ENCODE measurements around the gene MIER1.

The MIER1 gene

DNA sequence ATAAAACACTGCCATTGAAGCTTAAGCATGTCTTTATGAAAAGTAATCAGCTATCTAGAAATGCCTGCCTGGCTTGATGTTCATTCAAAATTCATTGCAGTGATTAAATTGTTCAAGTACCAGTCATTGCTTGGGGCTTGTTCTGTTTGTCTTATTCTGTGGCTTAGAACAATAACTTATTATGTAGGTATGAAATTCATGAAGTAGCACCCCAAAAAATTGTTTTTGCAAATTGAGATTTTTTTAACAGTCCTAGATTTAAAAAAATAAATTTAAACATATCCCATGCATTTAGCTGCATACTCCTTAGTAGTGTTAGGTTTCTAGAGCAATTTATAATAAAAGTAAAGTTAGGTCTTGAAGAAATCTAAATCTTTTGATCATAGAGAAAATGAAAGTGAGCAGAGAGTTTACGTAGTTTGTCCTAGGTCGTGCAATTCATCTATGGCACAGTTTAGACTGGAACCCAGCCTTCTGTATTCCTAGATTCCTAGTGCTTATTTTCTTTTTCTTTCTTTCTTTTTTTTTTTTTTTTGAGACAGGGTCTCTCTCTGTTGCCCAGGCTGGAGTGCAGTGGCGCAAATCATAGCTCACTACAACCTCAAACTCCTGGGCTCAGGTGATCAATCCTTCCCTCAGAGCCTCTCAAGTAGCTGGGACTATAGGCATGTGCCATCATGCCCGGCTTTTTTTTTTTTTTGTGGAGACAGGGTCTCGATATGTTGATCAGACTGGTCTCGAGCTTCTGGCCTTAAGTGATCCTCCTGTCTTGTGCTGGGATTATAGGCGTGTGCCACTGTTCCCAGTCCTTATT is 9.3 kb downstream of the MIER1 start:
- no peak for DNase-seq
- H3K4me1 ChIP-seq (ENCODE audit: control insufficient read depth, insufficient read depth, low read length, poor library complexity, severe bottlenecking): peaks cover 22% of the 10 kb centered on the region
- peak overlapping the region; percentile 51 for H3K27ac ChIP-seq (ENCODE audit: insufficient read depth, low read length, poor library complexity, severe bottlenecking)
- H3K36me3 ChIP-seq (ENCODE audit: control insufficient read depth, insufficient read depth, low read length): no peaks in the 10 kb centered on the region
- H3K4me3 ChIP-seq (ENCODE audit: insufficient read depth, low read depth, low read length, poor library complexity, severe bottlenecking): peak overlapping the region; percentile 32
- no peaks in the 10 kb centered on the region for H3K9me3 ChIP-seq (ENCODE audit: control insufficient read depth, low read length)
- no peaks in the 10 kb centered on the region for H3K27me3 ChIP-seq (replicated peaks; ENCODE audit: control insufficient read depth, insufficient read depth, low read length, poor library complexity, severe bottlenecking)

DNA sequence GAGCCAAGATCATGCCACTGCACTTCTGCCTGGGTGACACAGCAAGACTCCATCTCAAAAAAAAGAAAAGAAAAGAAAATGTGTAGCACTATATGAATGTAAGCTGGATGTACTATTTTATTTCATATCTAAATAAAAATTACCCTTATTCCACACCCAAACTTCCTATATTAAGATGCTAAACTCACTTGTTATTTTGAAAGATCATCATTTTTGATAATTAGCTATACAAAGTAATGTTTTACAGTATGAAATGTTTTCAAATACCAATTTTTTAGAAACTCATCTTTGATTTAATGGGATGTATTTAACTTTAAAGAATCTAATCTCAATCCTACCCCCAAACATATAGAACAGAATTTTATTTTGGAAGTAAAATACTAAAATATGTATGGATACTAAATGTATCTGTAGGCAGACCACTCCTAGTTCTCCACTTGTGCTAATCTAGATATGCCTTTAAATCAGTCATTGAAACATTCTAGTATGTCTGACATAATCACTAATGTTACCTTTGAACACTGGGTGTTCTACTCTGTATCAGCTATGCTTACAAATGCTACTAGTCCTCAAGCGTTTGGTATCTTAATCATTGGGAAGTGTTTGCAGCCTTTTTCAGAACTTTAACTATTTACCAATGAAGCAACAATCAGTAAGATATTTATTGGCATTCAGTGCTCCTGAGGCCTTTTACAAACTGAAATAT is 12.9 kb downstream of the MIER1 start:
- DNase-seq: no peak
- H3K27ac ChIP-seq (ENCODE audit: insufficient read depth, low read length, poor library complexity, severe bottlenecking): no peak overlapping the region
- no peaks in the 10 kb centered on the region for H3K9me3 ChIP-seq (ENCODE audit: control insufficient read depth, low read length)
- no peaks in the 10 kb centered on the region for H3K36me3 ChIP-seq (ENCODE audit: control insufficient read depth, insufficient read depth, low read length)
- H3K27me3 ChIP-seq (replicated peaks; ENCODE audit: control insufficient read depth, insufficient read depth, low read length, poor library complexity, severe bottlenecking): no peaks in the 10 kb centered on the region
- H3K4me1 ChIP-seq (ENCODE audit: control insufficient read depth, insufficient read depth, low read length, poor library complexity, severe bottlenecking): peaks cover 20% of the 10 kb centered on the region
- no peak overlapping the region for H3K4me3 ChIP-seq (ENCODE audit: insufficient read depth, low read depth, low read length, poor library complexity, severe bottlenecking)

DNA sequence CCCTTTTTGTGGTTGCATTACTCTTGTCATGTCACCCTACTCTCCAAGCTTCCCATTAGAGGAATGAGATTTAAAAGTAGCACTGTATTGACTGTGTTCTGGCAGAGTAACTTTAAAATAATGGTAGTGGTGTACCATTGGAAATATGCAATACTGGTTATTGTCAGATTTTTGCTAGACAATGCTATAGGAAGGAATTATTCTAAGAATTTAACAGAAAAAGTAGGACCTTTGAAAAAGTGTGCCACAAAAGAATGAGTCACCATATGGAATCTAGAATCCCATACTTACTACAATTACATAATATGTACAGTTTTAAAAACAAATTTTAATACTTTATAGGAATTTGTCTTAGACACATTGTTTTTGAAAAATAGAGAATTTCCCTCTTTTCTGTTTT is 13.8 kb downstream of the MIER1 start:
- no peaks in the 10 kb centered on the region for H3K9me3 ChIP-seq (ENCODE audit: control insufficient read depth, low read length)
- H3K4me3 ChIP-seq (ENCODE audit: insufficient read depth, low read depth, low read length, poor library complexity, severe bottlenecking): no peak overlapping the region
- H3K4me1 ChIP-seq (ENCODE audit: control insufficient read depth, insufficient read depth, low read length, poor library complexity, severe bottlenecking): peaks cover 19% of the 10 kb centered on the region
- no peaks in the 10 kb centered on the region for H3K36me3 ChIP-seq (ENCODE audit: control insufficient read depth, insufficient read depth, low read length)
- H3K27ac ChIP-seq (ENCODE audit: insufficient read depth, low read length, poor library complexity, severe bottlenecking): no peak overlapping the region
- no peaks in the 10 kb centered on the region for H3K27me3 ChIP-seq (replicated peaks; ENCODE audit: control insufficient read depth, insufficient read depth, low read length, poor library complexity, severe bottlenecking)
- no peak for DNase-seq

DNA sequence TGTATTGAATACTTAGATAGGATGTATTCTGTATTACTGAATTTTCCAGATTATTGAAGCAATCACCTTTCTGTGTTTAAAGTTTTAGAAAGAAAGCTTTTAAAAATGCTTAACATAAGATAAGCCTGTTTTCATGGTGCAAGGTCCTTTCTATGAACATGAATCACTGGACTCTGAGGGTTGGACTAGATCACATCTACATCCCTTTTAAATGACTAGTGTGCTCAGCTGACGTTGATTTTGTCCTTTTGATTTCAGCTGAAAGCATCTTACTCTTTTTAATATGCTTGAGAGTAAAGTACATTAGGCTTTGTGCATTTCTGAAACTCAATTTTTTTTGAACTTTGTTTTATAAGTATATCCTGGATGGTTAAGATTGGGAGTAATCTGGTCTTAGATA is 16.2 kb downstream of the MIER1 start:
- Histone ChIP-seq H3K27ac (ENCODE audit: insufficient read depth, low read length, poor library complexity, severe bottlenecking) (no peak overlapping the region), H3K4me1 (ENCODE audit: control insufficient read depth, insufficient read depth, low read length, poor library complexity, severe bottlenecking) (peaks cover 7% of the 10 kb centered on the region), H3K27me3 (replicated peaks; ENCODE audit: control insufficient read depth, insufficient read depth, low read length, poor library complexity, severe bottlenecking) (no peaks in the 10 kb centered on the region), H3K36me3 (ENCODE audit: control insufficient read depth, insufficient read depth, low read length) (peaks cover 6% of the 10 kb centered on the region), H3K4me3 (ENCODE audit: insufficient read depth, low read depth, low read length, poor library complexity, severe bottlenecking) (no peak overlapping the region), H3K9me3 (ENCODE audit: control insufficient read depth, low read length) (no peaks in the 10 kb centered on the region)
- no peak for DNase-seq

DNA sequence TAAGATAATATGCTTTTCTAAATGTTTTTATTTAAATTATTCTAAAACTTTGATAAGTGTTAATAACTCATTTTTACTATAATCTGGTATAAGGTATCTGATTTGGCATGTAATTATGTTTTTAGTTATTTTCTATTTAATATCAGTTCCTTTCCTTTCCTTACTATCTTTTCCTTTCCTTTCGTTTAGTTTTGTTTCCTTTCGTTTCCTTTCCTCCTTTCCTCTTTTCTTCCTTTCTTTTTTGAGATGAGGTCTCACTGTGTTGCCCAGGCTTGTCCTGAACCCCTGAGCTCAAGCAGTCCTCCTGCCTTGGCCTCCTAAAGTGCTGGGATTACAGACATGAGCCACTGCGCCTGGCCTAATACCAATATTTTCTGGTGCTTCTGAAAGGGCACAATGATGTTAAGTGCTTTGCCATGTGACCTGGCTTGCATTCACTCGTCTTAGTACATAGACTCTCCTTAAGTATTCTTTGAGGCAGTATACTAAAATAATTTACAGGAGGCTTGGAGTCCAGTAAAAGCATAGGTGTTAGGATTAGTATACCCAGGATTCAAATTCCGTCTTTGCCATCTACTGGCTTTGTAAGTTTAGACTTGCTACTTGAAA is 18.7 kb downstream of the MIER1 start:
- peaks cover 4% of the 10 kb centered on the region for H3K4me1 ChIP-seq (ENCODE audit: control insufficient read depth, insufficient read depth, low read length, poor library complexity, severe bottlenecking)
- DNase-seq: no peak
- no peak overlapping the region for H3K27ac ChIP-seq (ENCODE audit: insufficient read depth, low read length, poor library complexity, severe bottlenecking)

DNA sequence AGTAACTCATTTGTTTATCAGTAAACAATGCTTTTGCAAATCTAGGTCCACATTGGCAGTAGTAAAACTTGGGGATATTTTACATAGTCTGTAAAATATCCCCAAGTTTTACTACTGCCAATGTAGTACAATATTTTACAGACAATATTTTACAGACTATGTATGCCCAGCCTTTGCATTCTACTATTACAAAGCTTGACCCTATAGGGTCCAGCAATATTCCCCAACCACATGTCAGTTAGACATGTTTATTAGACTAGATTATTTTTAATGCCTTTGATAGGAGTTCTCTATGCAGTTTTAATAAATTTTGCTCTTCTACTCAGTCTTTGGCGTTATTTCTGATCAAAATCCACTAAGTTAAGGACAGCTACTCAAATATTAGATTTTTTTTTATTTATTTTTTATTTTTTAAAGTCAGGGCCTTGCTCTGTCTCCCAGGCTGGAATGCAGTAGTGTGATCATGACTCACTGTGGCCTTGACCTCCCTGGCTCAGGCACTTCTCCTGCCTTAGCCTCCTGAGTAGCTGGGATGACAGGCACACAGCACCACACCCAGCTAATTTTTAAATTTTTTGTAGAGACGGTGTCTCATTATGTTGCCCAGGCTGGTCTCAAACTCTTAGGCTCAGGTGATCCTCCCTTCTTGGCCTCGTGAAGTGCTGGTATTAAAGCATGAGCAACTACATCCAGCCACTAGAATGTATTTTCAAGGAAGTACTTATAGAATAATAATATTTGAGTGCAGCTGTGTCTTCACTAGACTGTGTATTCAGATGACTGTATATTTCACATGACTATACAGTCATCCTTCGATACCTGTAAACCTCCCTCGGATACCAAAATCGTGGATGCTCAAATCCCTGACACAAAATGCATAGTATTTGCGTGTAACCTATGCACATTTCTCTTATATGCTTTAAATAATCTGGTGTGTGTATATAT is 19.8 kb downstream of the MIER1 start:
- Histone ChIP-seq H3K9me3 (ENCODE audit: control insufficient read depth, low read length) (no peaks in the 10 kb centered on the region), H3K36me3 (ENCODE audit: control insufficient read depth, insufficient read depth, low read length) (peaks cover 33% of the 10 kb centered on the region), H3K4me3 (ENCODE audit: insufficient read depth, low read depth, low read length, poor library complexity, severe bottlenecking) (no peak overlapping the region), H3K27me3 (replicated peaks; ENCODE audit: control insufficient read depth, insufficient read depth, low read length, poor library complexity, severe bottlenecking) (no peaks in the 10 kb centered on the region), H3K27ac (ENCODE audit: insufficient read depth, low read length, poor library complexity, severe bottlenecking) (no peak overlapping the region), H3K4me1 (ENCODE audit: control insufficient read depth, insufficient read depth, low read length, poor library complexity, severe bottlenecking) (peaks cover 4% of the 10 kb centered on the region)
- no peak for DNase-seq

More for the DNA sequence above, 18.7 kb downstream of the MIER1 start:
- H3K9me3 ChIP-seq (ENCODE audit: control insufficient read depth, low read length): no peaks in the 10 kb centered on the region
- no peaks in the 10 kb centered on the region for H3K27me3 ChIP-seq (replicated peaks; ENCODE audit: control insufficient read depth, insufficient read depth, low read length, poor library complexity, severe bottlenecking)
- no peak overlapping the region for H3K4me3 ChIP-seq (ENCODE audit: insufficient read depth, low read depth, low read length, poor library complexity, severe bottlenecking)
- H3K36me3 ChIP-seq (ENCODE audit: control insufficient read depth, insufficient read depth, low read length): peaks cover 24% of the 10 kb centered on the region

DNA sequence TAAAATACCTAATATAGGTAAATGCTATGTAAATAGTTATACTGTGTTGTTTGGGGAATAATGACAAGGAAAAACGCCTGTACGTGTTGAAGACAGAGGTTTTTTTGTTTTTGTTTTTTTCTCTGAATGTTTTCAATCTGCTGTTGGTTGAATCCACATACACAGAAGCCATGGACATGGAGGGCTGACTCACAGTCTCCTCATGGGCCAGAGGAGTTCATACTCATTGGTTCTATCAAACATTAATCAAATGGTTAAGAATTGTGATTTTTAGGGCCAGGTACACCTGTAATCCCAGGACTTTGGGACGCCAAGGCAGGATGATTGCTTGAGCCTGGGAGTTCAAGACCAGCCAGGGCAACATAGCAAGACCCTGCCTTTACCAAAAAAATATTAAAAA is 20.5 kb downstream of the MIER1 start:
- Histone ChIP-seq H3K36me3 (ENCODE audit: control insufficient read depth, insufficient read depth, low read length) (peaks cover 33% of the 10 kb centered on the region), H3K4me1 (ENCODE audit: control insufficient read depth, insufficient read depth, low read length, poor library complexity, severe bottlenecking) (peaks cover 3% of the 10 kb centered on the region), H3K27ac (ENCODE audit: insufficient read depth, low read length, poor library complexity, severe bottlenecking) (no peak overlapping the region), H3K4me3 (ENCODE audit: insufficient read depth, low read depth, low read length, poor library complexity, severe bottlenecking) (no peak overlapping the region), H3K9me3 (ENCODE audit: control insufficient read depth, low read length) (no peaks in the 10 kb centered on the region), H3K27me3 (replicated peaks; ENCODE audit: control insufficient read depth, insufficient read depth, low read length, poor library complexity, severe bottlenecking) (no peaks in the 10 kb centered on the region)
- no peak for DNase-seq

DNA sequence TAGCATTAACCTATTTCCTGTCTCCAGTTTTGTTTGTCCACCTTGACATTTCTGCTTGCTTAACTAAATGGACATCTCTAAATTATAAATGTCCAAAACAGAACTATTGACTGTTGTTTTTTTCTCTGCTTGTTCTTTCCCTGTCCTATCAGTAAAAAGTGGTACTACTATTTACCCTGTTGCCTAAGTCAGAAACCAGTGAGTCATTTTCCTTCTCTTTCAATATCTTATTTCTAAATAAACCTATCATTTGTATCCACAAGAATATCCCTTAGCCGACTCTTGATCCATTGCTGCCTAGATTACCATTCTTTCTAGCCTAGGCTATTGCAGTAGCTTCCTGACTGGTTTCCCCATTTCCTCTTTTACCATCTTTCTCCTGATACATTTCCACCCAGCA is 22.5 kb downstream of the MIER1 start:
- no peak for DNase-seq
- Histone ChIP-seq H3K27ac (ENCODE audit: insufficient read depth, low read length, poor library complexity, severe bottlenecking) (no peak overlapping the region), H3K27me3 (replicated peaks; ENCODE audit: control insufficient read depth, insufficient read depth, low read length, poor library complexity, severe bottlenecking) (no peaks in the 10 kb centered on the region), H3K4me1 (ENCODE audit: control insufficient read depth, insufficient read depth, low read length, poor library complexity, severe bottlenecking) (no peaks in the 10 kb centered on the region), H3K4me3 (ENCODE audit: insufficient read depth, low read depth, low read length, poor library complexity, severe bottlenecking) (no peak overlapping the region), H3K36me3 (ENCODE audit: control insufficient read depth, insufficient read depth, low read length) (peaks cover 37% of the 10 kb centered on the region), H3K9me3 (ENCODE audit: control insufficient read depth, low read length) (no peaks in the 10 kb centered on the region)

DNA sequence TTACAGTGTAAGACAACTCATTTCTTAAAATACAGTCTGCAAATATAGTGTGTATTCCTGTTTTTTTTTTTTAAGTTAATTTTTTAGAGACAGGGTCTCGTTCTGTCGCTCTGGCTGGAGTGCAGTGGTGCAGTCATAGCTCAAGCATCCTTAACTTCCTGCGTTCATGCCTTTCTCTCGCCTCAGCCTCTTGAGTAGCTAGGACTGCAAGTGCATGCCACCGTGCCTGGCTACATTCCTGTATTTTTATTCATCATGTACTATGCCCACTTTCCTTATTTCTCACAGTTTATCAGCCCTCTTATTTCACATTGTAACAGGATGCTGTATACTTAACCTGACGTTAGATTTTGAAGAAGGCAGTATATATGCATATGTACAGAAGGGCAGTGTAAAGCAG is 26.7 kb downstream of the MIER1 start:
- Histone ChIP-seq H3K27ac (ENCODE audit: insufficient read depth, low read length, poor library complexity, severe bottlenecking) (no peak overlapping the region), H3K27me3 (replicated peaks; ENCODE audit: control insufficient read depth, insufficient read depth, low read length, poor library complexity, severe bottlenecking) (no peaks in the 10 kb centered on the region), H3K9me3 (ENCODE audit: control insufficient read depth, low read length) (no peaks in the 10 kb centered on the region), H3K4me1 (ENCODE audit: control insufficient read depth, insufficient read depth, low read length, poor library complexity, severe bottlenecking) (no peaks in the 10 kb centered on the region), H3K36me3 (ENCODE audit: control insufficient read depth, insufficient read depth, low read length) (peaks cover 38% of the 10 kb centered on the region), H3K4me3 (ENCODE audit: insufficient read depth, low read depth, low read length, poor library complexity, severe bottlenecking) (no peak overlapping the region)
- DNase-seq: no peak

Data from effector memory CD4-positive, alpha-beta T cell (primary cell).